ENCODE measurements around the gene NPIPB2.

The NPIPB2 gene

DNA sequence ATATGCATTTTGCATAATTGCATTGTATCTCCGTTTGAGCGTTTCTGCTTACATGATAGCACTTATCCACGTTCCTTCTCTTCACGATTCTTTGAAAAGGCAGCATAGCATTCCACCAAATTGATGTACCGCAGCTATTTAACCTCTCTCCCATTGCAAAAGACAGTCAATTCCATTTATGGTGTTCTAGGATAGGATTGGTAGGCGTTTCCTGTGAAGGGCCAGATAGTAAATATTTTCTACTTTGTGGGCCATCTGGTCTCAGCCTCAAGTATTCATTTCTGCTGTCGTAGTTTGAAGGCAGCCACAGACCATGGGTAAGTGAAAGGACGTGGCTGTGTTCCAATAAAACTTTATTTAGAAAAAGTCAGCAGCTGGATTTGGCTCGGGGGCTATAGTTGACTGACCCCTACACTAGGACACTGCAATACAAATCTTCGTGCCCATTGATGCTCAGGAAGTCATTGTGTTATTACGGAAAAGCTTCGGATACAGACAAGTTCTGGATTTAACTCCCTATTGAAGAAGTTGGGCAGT is 44.7 kb upstream of the NPIPB2 start:
- Histone ChIP-seq H2AFZ (ENCODE audit: low read length) (no peak overlapping the region), H3K4me3 (ENCODE audit: low read length) (no peak overlapping the region), H3K79me2 (ENCODE audit: low read length) (peaks cover 98% of the 10 kb centered on the region), H3F3A (ENCODE audit: insufficient read depth, low read length) (no peaks in the 10 kb centered on the region), H4K20me1 (ENCODE audit: insufficient read depth, low read length) (no peaks in the 10 kb centered on the region), H3K9me3 (replicated peaks; ENCODE audit: insufficient read depth, low read length) (no peaks in the 10 kb centered on the region), H3K9ac (ENCODE audit: low read length) (no peak overlapping the region), H3K9me2 (replicated peaks; ENCODE audit: insufficient read depth, low read length) (no peaks in the 10 kb centered on the region), H3K4me2 (ENCODE audit: low read depth, low read length) (no peak overlapping the region), H3K4me1 (ENCODE audit: low read length) (no peaks in the 10 kb centered on the region), H3K27ac (ENCODE audit: low read length) (no peak overlapping the region), H3K27me3 (replicated peaks; ENCODE audit: insufficient read depth, low read length) (no peaks in the 10 kb centered on the region), H3K36me3 (replicated peaks; ENCODE audit: insufficient read depth, low read length) (no peaks in the 10 kb centered on the region)
- TF ChIP-seq EZH2 (optimal IDR thresholded peaks at IDR 0.05; ENCODE audit: low read depth, low read length) (no peak), CTCF (IDR thresholded peaks at IDR 0.05; ENCODE audit: low read length) (no peak), EZH2phosphoT487 (IDR thresholded peaks at IDR 0.05; ENCODE audit: low read length) (no peak)
- no peak for DNase-seq

DNA sequence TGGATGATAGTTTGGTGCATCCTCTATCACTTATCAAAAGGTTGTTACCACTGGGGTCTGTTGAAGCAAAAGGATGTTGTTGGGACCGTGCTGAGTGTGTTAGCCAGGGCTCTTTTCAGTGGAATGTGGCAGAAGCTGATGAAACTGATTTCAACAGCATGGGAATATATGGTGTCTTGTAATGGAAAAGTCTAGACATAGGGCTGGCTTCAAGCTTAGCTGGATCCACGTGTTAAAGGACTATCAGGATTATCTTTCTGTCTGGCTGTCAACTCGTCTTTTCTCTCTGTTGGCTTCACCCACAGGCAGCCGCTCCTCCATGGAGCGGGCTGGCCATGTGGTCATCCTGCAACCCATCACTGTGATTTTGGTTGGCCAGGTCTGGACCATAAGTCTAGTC is 43.4 kb upstream of the NPIPB2 start:
- no peaks in the 10 kb centered on the region for H3K9me2 ChIP-seq (replicated peaks; ENCODE audit: insufficient read depth, low read length)
- H3K4me2 ChIP-seq (ENCODE audit: low read depth, low read length), result no peak overlapping the region
- H3F3A ChIP-seq (ENCODE audit: insufficient read depth, low read length), result no peaks in the 10 kb centered on the region
- no peak overlapping the region for H3K4me3 ChIP-seq (ENCODE audit: low read length)
- H3K4me1 ChIP-seq (ENCODE audit: low read length), result peaks cover 4% of the 10 kb centered on the region; the same call in 1 of the 2 replicates
- no peaks in the 10 kb centered on the region for H3K9me3 ChIP-seq (replicated peaks; ENCODE audit: insufficient read depth, low read length)
- no peaks in the 10 kb centered on the region for H4K20me1 ChIP-seq (ENCODE audit: insufficient read depth, low read length)
- H3K36me3 ChIP-seq (replicated peaks; ENCODE audit: insufficient read depth, low read length), result no peaks in the 10 kb centered on the region
- TF ChIP-seq EZH2phosphoT487 (IDR thresholded peaks at IDR 0.05; ENCODE audit: low read length) (no peak), CTCF (IDR thresholded peaks at IDR 0.05; ENCODE audit: low read length) (no peak), EZH2 (optimal IDR thresholded peaks at IDR 0.05; ENCODE audit: low read depth, low read length) (no peak)
- no peak overlapping the region for H3K27ac ChIP-seq (ENCODE audit: low read length)
- H3K79me2 ChIP-seq (ENCODE audit: low read length), result peaks cover 100% of the 10 kb centered on the region
- DNase-seq, result no peak
- no peaks in the 10 kb centered on the region for H3K27me3 ChIP-seq (replicated peaks; ENCODE audit: insufficient read depth, low read length)
- H2AFZ ChIP-seq (ENCODE audit: low read length), result no peak overlapping the region
- no peak overlapping the region for H3K9ac ChIP-seq (ENCODE audit: low read length)

DNA sequence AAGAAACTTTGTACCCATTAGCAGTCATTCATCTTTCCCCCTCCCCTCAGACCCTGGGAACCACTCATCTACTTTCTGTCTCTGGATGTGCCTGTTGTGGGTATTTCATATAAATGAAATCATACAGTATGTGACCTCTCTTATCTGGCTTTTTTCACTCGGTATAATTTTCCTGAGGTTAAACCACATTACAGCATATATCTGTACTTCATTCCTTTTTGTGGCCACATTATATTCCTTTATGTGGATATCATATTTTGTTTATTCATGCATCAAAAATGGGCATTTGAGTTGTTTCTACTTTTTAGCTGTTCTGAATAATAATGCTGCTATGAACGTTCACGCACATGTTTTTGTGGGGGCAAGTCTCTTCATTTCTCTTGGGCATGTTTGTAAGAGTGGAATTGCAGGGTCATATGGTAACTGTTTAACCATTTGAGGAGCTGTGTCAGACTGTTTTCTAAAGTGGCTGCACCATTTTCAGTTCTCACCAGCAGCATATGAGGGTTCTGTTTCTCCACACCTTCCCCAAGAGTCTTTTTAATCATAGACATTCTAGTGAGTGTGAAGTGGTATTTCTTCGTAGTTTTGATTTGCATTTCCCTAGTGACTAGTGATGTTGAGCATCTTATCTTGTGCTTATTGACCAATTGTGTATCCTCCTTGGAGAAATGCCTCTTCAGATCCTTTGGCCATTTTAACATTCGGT is 38.4 kb upstream of the NPIPB2 start:
- H3K79me2 ChIP-seq (ENCODE audit: low read length), result peaks cover 98% of the 10 kb centered on the region
- no peaks in the 10 kb centered on the region for H3K36me3 ChIP-seq (replicated peaks; ENCODE audit: insufficient read depth, low read length)
- no peak overlapping the region for H2AFZ ChIP-seq (ENCODE audit: low read length)
- no peaks in the 10 kb centered on the region for H3K9me2 ChIP-seq (replicated peaks; ENCODE audit: insufficient read depth, low read length)
- no peak overlapping the region for H3K4me2 ChIP-seq (ENCODE audit: low read depth, low read length)
- H4K20me1 ChIP-seq (ENCODE audit: insufficient read depth, low read length), result no peaks in the 10 kb centered on the region
- no peak overlapping the region for H3K4me3 ChIP-seq (ENCODE audit: low read length)
- no peak overlapping the region for H3K9ac ChIP-seq (ENCODE audit: low read length)
- TF ChIP-seq EZH2phosphoT487 (IDR thresholded peaks at IDR 0.05; ENCODE audit: low read length) (no peak), CTCF (IDR thresholded peaks at IDR 0.05; ENCODE audit: low read length) (no peak), EZH2 (optimal IDR thresholded peaks at IDR 0.05; ENCODE audit: low read depth, low read length) (no peak)
- peaks cover 11% of the 10 kb centered on the region for H3F3A ChIP-seq (ENCODE audit: insufficient read depth, low read length)
- no peak for DNase-seq
- no peak overlapping the region for H3K27ac ChIP-seq (ENCODE audit: low read length)
- H3K27me3 ChIP-seq (replicated peaks; ENCODE audit: insufficient read depth, low read length), result no peaks in the 10 kb centered on the region
- no peaks in the 10 kb centered on the region for H3K9me3 ChIP-seq (replicated peaks; ENCODE audit: insufficient read depth, low read length)
- H3K4me1 ChIP-seq (ENCODE audit: low read length), result peaks cover 20% of the 10 kb centered on the region; the same call in 1 of the 2 replicates
